Neural cell (in vitro differentiated cells): Measurements from ENCODE around the gene PLA2G4C. TPM values are rescaled to one million over a fixed set of nuclear protein-coding genes. Genes with fewer than 3 reads are reported as not detected.

ENCODE experiments used
- H2AFZ ChIP-seq: fragments of 200-600, 300-800 bp; sonication (generic), shearing (Covaris generic); 2 replicates; pipeline ENCODE4 v1.6.0; 2014; ENCODE audit warnings: low read depth, mild to moderate bottlenecking, antibody characterized with exemption, low read length, moderate library complexity
- H3F3A ChIP-seq: fragments of 200-600 bp; shearing (Covaris generic); 2 replicates; pipeline ENCODE4 v1.6.1; 2016; ENCODE audit warnings: mild to moderate bottlenecking, moderate library complexity, mixed read lengths, antibody characterized with exemption, low read length; ENCODE audit not compliant: insufficient read depth, poor library complexity, severe bottlenecking
- H3K27ac ChIP-seq: fragments of 200-600, 300-800 bp; sonication (generic), shearing (Covaris generic); 2 replicates; pipeline ENCODE4 v1.5.1; 2014; ENCODE audit warnings: mild to moderate bottlenecking, low read length, moderate library complexity
- H3K27me3 ChIP-seq: fragments of 300-800, 200-600 bp; sonication (generic), shearing (Covaris generic); 2 replicates; pipeline ENCODE4 v1.6.0; 2014; ENCODE audit warnings: mild to moderate bottlenecking, low read depth, low read length, moderate library complexity; ENCODE audit not compliant: insufficient read depth
- H3K36me3 ChIP-seq: fragments of 300-800, 200-600 bp; sonication (generic), shearing (Covaris generic); 2 replicates; pipeline ENCODE4 v1.5.1; 2014; ENCODE audit warnings: mild to moderate bottlenecking, antibody characterized with exemption, low read length, moderate library complexity; ENCODE audit not compliant: insufficient read depth
- H3K4me2 ChIP-seq: fragments of 300-800, 200-600 bp; sonication (generic), shearing (Covaris generic); 2 replicates; pipeline ENCODE4 v1.6.0; 2014; ENCODE audit warnings: mild to moderate bottlenecking, low read length
- H3K4me3 ChIP-seq: fragments of 300-800, 200-600 bp; sonication (generic), shearing (Covaris generic); 2 replicates; pipeline ENCODE4 v1.5.1; 2014; ENCODE audit warnings: mild to moderate bottlenecking, low read length, moderate library complexity
- H3K79me2 ChIP-seq: fragments of 200-600 bp; shearing (Covaris generic); replicated peaks from 2 replicates; pipeline ENCODE4 v1.6.0; 2014; ENCODE audit warnings: mild to moderate bottlenecking, low read length, moderate library complexity; ENCODE audit not compliant: insufficient read depth
- H3K9ac ChIP-seq: fragments of 300-800, 200-600 bp; sonication (generic), shearing (Covaris generic); 2 replicates; pipeline ENCODE4 v1.6.1; 2016; ENCODE audit warnings: mild to moderate bottlenecking, low read length, mixed read lengths
- H3K9me2 ChIP-seq: fragments of 200-600 bp; shearing (Covaris generic); 2 replicates; pipeline ENCODE4 v1.6.1; 2016; ENCODE audit warnings: mild to moderate bottlenecking, low read length, mixed read lengths; ENCODE audit not compliant: insufficient read depth
- H3K9me3 ChIP-seq: fragments of 200-600, 300-800 bp; sonication (generic), shearing (Covaris generic); 2 replicates; pipeline ENCODE4 v1.6.1; 2016; ENCODE audit warnings: mild to moderate bottlenecking, mixed run types, low read length, moderate library complexity, mixed read lengths
- H4K20me1 ChIP-seq: fragments of 200-600 bp; shearing (Covaris generic); 2 replicates; pipeline ENCODE4 v1.6.1; 2016; ENCODE audit warnings: mild to moderate bottlenecking, mixed run types; ENCODE audit not compliant: insufficient read depth
- EP300 ChIP-seq: fragments of 450-650 bp; conservative IDR thresholded peaks from 2 replicates; pipeline ENCODE4 v1.6.1; 2014; ENCODE audit warnings: antibody characterized with exemption, mild to moderate bottlenecking, moderate library complexity; ENCODE audit not compliant: poor library complexity, severe bottlenecking
- EZH2 ChIP-seq: fragments of 200-600, 300-800 bp; shearing (Covaris generic), sonication (generic); IDR thresholded peaks from 2 replicates; pipeline ENCODE4 v1.6.1; 2014; ENCODE audit warnings: antibody characterized with exemption, low read length, borderline replicate concordance, mild to moderate bottlenecking; ENCODE audit not compliant: insufficient read depth, poor library complexity, severe bottlenecking
- MXI1 ChIP-seq: fragments of 450-650 bp; conservative IDR thresholded peaks from 2 replicates; pipeline ENCODE4 v1.6.1; 2014; ENCODE audit warnings: antibody characterized with exemption, mild to moderate bottlenecking; ENCODE audit not compliant: poor library complexity, severe bottlenecking
- POLR2AphosphoS5 ChIP-seq: IDR thresholded peaks from 2 replicates; pipeline ENCODE4 v1.6.1; 2012
- RAD21 ChIP-seq: fragments of 450-650 bp; conservative IDR thresholded peaks from 2 replicates; pipeline ENCODE4 v1.6.1; 2014; ENCODE audit warnings: antibody characterized with exemption, mild to moderate bottlenecking, moderate library complexity
- SMC3 ChIP-seq: fragments of 450-650 bp; conservative IDR thresholded peaks from 2 replicates; pipeline ENCODE4 v1.6.1; 2014; ENCODE audit warnings: antibody characterized with exemption, mild to moderate bottlenecking, moderate library complexity; ENCODE audit not compliant: poor library complexity
- TAF1 ChIP-seq: IDR thresholded peaks from 2 replicates; pipeline ENCODE4 v1.6.1; 2012; ENCODE audit warnings: low read depth
- polyA plus RNA-seq: library from polyadenylated mRNA; depleted of rRNA; stranded (reverse); fragments of >200 nt; gene quantifications from 2 replicates; pipeline ENCODE4 v1.2.3, GENCODE V29; 2014
- TF ChIP-seq, protein P1 (sequence below): IDR thresholded peaks from 2 replicates; pipeline ENCODE4 v1.6.1; 2012; ENCODE audit warnings: borderline replicate concordance
- TF ChIP-seq, protein P2 (sequence below): fragments of 450-650 bp; IDR thresholded peaks from 2 replicates; pipeline ENCODE4 v1.5.1; 2014; ENCODE audit warnings: antibody characterized with exemption, mild to moderate bottlenecking, moderate library complexity; ENCODE audit not compliant: poor library complexity, severe bottlenecking

PLA2G4C gene
- polyA plus RNA-seq, 1 donor from 2014 or later, result 8.6 TPM

DNA sequence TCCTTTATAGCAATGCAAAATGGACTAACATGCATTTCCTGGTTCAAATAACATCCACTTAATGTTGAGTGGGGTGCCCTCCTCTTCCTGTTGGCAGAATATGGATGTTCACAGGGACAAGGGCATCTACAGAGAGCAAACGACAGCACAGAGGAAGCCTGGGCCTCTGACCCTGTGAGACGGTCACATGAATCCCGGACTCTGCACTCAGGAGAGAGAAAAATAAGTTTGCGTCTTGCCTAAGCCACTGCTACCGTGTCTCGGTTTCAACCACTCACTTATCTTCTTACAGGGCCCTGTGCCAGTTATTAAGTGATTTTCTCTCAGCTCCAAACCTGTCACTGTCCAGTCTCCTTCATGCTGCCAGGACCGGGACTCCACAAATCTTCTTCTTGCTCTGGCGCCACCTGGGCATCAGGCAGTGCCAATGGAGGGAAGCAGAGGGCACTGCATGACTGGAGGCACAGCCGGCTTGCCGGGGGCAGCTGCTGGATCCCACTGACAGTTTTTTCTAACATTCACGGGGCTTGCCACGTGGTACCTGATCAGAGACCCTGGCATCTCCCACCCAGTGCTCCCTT is 47.7 kb upstream of the PLA2G4C start:
- H3K4me3 ChIP-seq, result no peak overlapping the region

DNA sequence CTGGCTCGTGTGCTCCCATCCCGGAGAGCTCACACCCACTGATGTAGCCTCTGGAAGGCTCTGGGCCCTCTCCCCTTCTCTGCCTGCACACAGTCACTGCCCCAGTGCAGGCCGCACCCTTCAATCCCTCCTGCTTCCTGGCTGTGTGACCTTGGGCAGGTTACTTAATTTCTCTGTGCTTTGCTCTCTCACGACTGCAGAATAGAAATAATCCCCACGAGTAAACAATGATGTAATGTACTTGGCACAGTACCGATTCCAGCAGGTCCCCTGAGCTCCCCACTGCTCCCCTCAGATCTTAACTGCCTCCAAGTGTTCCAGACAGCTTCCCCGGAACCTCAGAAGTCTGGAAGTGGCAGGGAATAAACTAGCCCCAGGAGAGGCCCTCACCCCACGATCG is 43.4 kb upstream of the PLA2G4C start:
- no peaks in the 10 kb centered on the region for H3K9me3 ChIP-seq
- H3K9ac ChIP-seq, result no peak overlapping the region
- H3K4me3 ChIP-seq, result no peak overlapping the region
- TF ChIP-seq RAD21, result no peak
- TF ChIP-seq, protein P1, sequence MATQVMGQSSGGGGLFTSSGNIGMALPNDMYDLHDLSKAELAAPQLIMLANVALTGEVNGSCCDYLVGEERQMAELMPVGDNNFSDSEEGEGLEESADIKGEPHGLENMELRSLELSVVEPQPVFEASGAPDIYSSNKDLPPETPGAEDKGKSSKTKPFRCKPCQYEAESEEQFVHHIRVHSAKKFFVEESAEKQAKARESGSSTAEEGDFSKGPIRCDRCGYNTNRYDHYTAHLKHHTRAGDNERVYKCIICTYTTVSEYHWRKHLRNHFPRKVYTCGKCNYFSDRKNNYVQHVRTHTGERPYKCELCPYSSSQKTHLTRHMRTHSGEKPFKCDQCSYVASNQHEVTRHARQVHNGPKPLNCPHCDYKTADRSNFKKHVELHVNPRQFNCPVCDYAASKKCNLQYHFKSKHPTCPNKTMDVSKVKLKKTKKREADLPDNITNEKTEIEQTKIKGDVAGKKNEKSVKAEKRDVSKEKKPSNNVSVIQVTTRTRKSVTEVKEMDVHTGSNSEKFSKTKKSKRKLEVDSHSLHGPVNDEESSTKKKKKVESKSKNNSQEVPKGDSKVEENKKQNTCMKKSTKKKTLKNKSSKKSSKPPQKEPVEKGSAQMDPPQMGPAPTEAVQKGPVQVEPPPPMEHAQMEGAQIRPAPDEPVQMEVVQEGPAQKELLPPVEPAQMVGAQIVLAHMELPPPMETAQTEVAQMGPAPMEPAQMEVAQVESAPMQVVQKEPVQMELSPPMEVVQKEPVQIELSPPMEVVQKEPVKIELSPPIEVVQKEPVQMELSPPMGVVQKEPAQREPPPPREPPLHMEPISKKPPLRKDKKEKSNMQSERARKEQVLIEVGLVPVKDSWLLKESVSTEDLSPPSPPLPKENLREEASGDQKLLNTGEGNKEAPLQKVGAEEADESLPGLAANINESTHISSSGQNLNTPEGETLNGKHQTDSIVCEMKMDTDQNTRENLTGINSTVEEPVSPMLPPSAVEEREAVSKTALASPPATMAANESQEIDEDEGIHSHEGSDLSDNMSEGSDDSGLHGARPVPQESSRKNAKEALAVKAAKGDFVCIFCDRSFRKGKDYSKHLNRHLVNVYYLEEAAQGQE, result no peak
- no peak for TF ChIP-seq SMC3
- TF ChIP-seq, protein P2, sequence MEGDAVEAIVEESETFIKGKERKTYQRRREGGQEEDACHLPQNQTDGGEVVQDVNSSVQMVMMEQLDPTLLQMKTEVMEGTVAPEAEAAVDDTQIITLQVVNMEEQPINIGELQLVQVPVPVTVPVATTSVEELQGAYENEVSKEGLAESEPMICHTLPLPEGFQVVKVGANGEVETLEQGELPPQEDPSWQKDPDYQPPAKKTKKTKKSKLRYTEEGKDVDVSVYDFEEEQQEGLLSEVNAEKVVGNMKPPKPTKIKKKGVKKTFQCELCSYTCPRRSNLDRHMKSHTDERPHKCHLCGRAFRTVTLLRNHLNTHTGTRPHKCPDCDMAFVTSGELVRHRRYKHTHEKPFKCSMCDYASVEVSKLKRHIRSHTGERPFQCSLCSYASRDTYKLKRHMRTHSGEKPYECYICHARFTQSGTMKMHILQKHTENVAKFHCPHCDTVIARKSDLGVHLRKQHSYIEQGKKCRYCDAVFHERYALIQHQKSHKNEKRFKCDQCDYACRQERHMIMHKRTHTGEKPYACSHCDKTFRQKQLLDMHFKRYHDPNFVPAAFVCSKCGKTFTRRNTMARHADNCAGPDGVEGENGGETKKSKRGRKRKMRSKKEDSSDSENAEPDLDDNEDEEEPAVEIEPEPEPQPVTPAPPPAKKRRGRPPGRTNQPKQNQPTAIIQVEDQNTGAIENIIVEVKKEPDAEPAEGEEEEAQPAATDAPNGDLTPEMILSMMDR, result no peak
- no peak for TF ChIP-seq EP300
- no peak for TF ChIP-seq POLR2AphosphoS5
- TF ChIP-seq MXI1, result no peak
- no peak for TF ChIP-seq TAF1
- TF ChIP-seq EZH2, result no peak
- no peaks in the 10 kb centered on the region for H3F3A ChIP-seq
- no peak overlapping the region for H3K27ac ChIP-seq
- H3K4me2 ChIP-seq, result no peak overlapping the region
- no peaks in the 10 kb centered on the region for H3K79me2 ChIP-seq
- no peaks in the 10 kb centered on the region for H3K27me3 ChIP-seq
- H3K36me3 ChIP-seq, result no peaks in the 10 kb centered on the region
- H3K9me2 ChIP-seq, result no peaks in the 10 kb centered on the region
- no peak overlapping the region for H2AFZ ChIP-seq
- no peaks in the 10 kb centered on the region for H4K20me1 ChIP-seq

More for the DNA sequence above, 47.7 kb upstream of the PLA2G4C start:
- Histone ChIP-seq H3K9me3 (no peaks in the 10 kb centered on the region), H3K4me2 (no peak overlapping the region), H3K9ac (no peak overlapping the region), H3F3A (no peaks in the 10 kb centered on the region), H3K27ac (no peak overlapping the region), H3K36me3 (no peaks in the 10 kb centered on the region), H3K27me3 (no peaks in the 10 kb centered on the region), H3K79me2 (no peaks in the 10 kb centered on the region), H3K9me2 (no peaks in the 10 kb centered on the region), H4K20me1 (no peaks in the 10 kb centered on the region), H2AFZ (no peak overlapping the region)
- TF ChIP-seq POLR2AphosphoS5 (no peak), MXI1 (no peak), TAF1 (no peak), SMC3 (no peak), EP300 (no peak), EZH2 (no peak), RAD21 (no peak)
- TF ChIP-seq, protein P1, result no peak
- TF ChIP-seq, protein P2, result no peak
